Hepatocyte (in vitro differentiated cells): ENCODE measurements around the gene CHST11. TPM values are rescaled to one million over a fixed set of nuclear protein-coding genes. Genes with fewer than 3 reads are reported as not detected.

Experiments
- DNase-seq: peaks from one replicate; pipeline ENCODE4 v3.0.0-alpha.2; 2016; ENCODE audit warnings: low spot score
- H2AFZ ChIP-seq: fragments of 200-600 bp; sonication (generic); 2 replicates; pipeline ENCODE4 v1.6.0; 2016; ENCODE audit warnings: antibody characterized with exemption, mild to moderate bottlenecking
- H3K27ac ChIP-seq: fragments of 200-600 bp; sonication (generic); 2 replicates; pipeline ENCODE4 v1.5.1; 2016; ENCODE audit warnings: mild to moderate bottlenecking
- H3K27me3 ChIP-seq: fragments of 200-600 bp; sonication (generic); 2 replicates; pipeline ENCODE4 v1.6.1; 2016
- H3K36me3 ChIP-seq: fragments of 200-600 bp; sonication (generic); replicated peaks from 2 replicates; pipeline ENCODE4 v1.5.1; 2016; ENCODE audit warnings: low read depth; ENCODE audit not compliant: insufficient read depth
- H3K4me1 ChIP-seq: fragments of 200-600 bp; sonication (generic); 2 replicates; pipeline ENCODE4 v1.5.1; 2016; ENCODE audit warnings: mild to moderate bottlenecking, moderate library complexity; ENCODE audit not compliant: insufficient read depth
- H3K4me2 ChIP-seq: fragments of 200-600 bp; sonication (generic); 2 replicates; pipeline ENCODE4 v1.6.0; 2016
- H3K4me3 ChIP-seq: fragments of 200-600 bp; sonication (generic); 2 replicates; pipeline ENCODE4 v1.5.1; 2016; ENCODE audit warnings: mild to moderate bottlenecking
- H3K79me2 ChIP-seq: fragments of 200-600 bp; sonication (generic); 2 replicates; pipeline ENCODE4 v1.6.0; 2017; ENCODE audit warnings: mild to moderate bottlenecking
- H3K9me2 ChIP-seq: fragments of 200-600 bp; sonication (generic); replicated peaks from 2 replicates; pipeline ENCODE4 v1.6.0; 2017; ENCODE audit warnings: mild to moderate bottlenecking; ENCODE audit not compliant: insufficient read depth
- H3K9me3 ChIP-seq: fragments of 200-600 bp; sonication (generic); 2 replicates; pipeline ENCODE4 v1.5.1; 2016; ENCODE audit warnings: low read depth, mild to moderate bottlenecking
- H4K20me1 ChIP-seq: fragments of 200-600 bp; sonication (generic); 2 replicates; pipeline ENCODE4 v1.6.0; 2016; ENCODE audit warnings: mild to moderate bottlenecking; ENCODE audit not compliant: insufficient read depth, poor library complexity, severe bottlenecking
- CTCF ChIP-seq: fragments of 200-600 bp; sonication (generic); IDR thresholded peaks from 2 replicates; pipeline ENCODE4 v1.5.1; 2016; ENCODE audit warnings: antibody characterized with exemption, mild to moderate bottlenecking; ENCODE audit not compliant: poor library complexity
- EZH2 ChIP-seq: fragments of 200-600 bp; sonication (generic); IDR thresholded peaks from 2 replicates; pipeline ENCODE4 v1.6.1; 2016; ENCODE audit warnings: antibody characterized with exemption, mild to moderate bottlenecking, borderline replicate concordance
- EZH2phosphoT487 ChIP-seq: fragments of 200-600 bp; sonication (generic); IDR thresholded peaks from one replicate; pipeline ENCODE4 v1.6.1; 2018; ENCODE audit warnings: antibody characterized with exemption, mild to moderate bottlenecking, low read depth, moderate library complexity; ENCODE audit not compliant: unreplicated experiment, severe bottlenecking
- WGBS: methylation state at CpG from one replicate; pipeline ENCODE4 v1.1.6; 2016; ENCODE audit warnings: low lambda C conversion rate; ENCODE audit errors: missing lambda C conversion rate; 5-methylcytosine and 5-hydroxymethylcytosine counted together
- polyA plus RNA-seq: library from polyadenylated mRNA; unstranded; fragments of >200 nt; fragmentation: Nextera tagmentation; extraction: Ambion mirVana; gene quantifications from 2 replicates; pipeline ENCODE4 v1.2.1, GENCODE V29; 2016
- total RNA-seq: library from RNA; depleted of rRNA; stranded (reverse); fragments of >200 nt; gene quantifications from 2 replicates; pipeline ENCODE4 v1.2.3, GENCODE V29; 2014

Gene CHST11
- total and polyA plus RNA-seq, 2 experiments from 2014 or later, result 5.2 to 8.9 TPM

- H3K9me2 ChIP-seq, result no peaks in the 10 kb centered on the region
- no peak for DNase-seq
- H4K20me1 ChIP-seq, result no peaks in the 10 kb centered on the region
- H2AFZ ChIP-seq, result no peak overlapping the region
- H3K4me1 ChIP-seq, result no peaks in the 10 kb centered on the region
- no peaks in the 10 kb centered on the region for H3K27me3 ChIP-seq
- no peak overlapping the region for H3K4me2 ChIP-seq
- no peaks in the 10 kb centered on the region for H3K36me3 ChIP-seq
- H3K4me3 ChIP-seq, result no peak overlapping the region
- H3K9me3 ChIP-seq, result no peaks in the 10 kb centered on the region
- 47% methylated on average over 1 of the region's 1 CpG for WGBS
- TF ChIP-seq CTCF, result no peak
- TF ChIP-seq EZH2phosphoT487, result no peak
- TF ChIP-seq EZH2, result no peak
- H3K79me2 ChIP-seq, result no peaks in the 10 kb centered on the region
- no peak overlapping the region for H3K27ac ChIP-seq
These were observed 327.8 kb downstream of the CHST11 start for GRCh38 chr12:104784592-104784991.

- H3K4me2 ChIP-seq, result no peak overlapping the region
- no peak for DNase-seq
- H4K20me1 ChIP-seq, result no peaks in the 10 kb centered on the region
- H2AFZ ChIP-seq, result no peak overlapping the region
- H3K27ac ChIP-seq, result no peak overlapping the region
- H3K79me2 ChIP-seq, result no peaks in the 10 kb centered on the region
- H3K4me3 ChIP-seq, result no peak overlapping the region
- WGBS, result 84% methylated on average over 5 of the region's 5 CpGs
- H3K9me3 ChIP-seq, result no peaks in the 10 kb centered on the region
- H3K27me3 ChIP-seq, result no peaks in the 10 kb centered on the region
- H3K4me1 ChIP-seq, result no peaks in the 10 kb centered on the region
- H3K9me2 ChIP-seq, result no peaks in the 10 kb centered on the region
- TF ChIP-seq EZH2 (no peak), CTCF (no peak), EZH2phosphoT487 (no peak)
- no peaks in the 10 kb centered on the region for H3K36me3 ChIP-seq
These were observed 329.1 kb downstream of the CHST11 start for GRCh38 chr12:104785886-104786285.

DNA sequence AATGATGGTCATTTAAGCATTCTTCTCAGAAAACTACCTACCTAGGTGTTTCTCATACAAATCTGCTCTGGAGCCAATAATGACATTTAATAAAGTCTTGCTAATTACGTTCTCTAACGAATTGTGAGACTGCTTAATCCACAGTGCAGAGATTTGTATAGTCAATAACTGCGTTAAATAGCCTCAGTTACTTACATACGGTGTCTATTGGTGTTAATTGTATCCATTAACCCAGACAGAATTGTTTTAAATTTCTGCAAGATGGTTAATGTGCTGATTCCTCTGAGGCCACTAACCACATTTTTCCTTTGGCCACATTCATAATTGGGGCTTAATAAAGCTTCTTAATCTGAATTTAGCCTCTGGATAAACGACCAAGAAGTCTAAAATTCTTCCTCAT, 329.6 kb downstream of the CHST11 start:
- H3K79me2 ChIP-seq, result no peaks in the 10 kb centered on the region
- no peaks in the 10 kb centered on the region for H3K9me2 ChIP-seq
- TF ChIP-seq EZH2phosphoT487, result no peak
- TF ChIP-seq EZH2, result no peak
- TF ChIP-seq CTCF, result no peak
- H3K4me1 ChIP-seq, result no peaks in the 10 kb centered on the region
- no peaks in the 10 kb centered on the region for H3K36me3 ChIP-seq
- no peak overlapping the region for H3K27ac ChIP-seq
- H2AFZ ChIP-seq, result no peak overlapping the region
- no peak for DNase-seq
- no peaks in the 10 kb centered on the region for H3K27me3 ChIP-seq
- H3K9me3 ChIP-seq, result no peaks in the 10 kb centered on the region
- H3K4me2 ChIP-seq, result no peak overlapping the region
- no peak overlapping the region for H3K4me3 ChIP-seq
- WGBS, result 87% methylated on average over 5 of the region's 5 CpGs
- no peaks in the 10 kb centered on the region for H4K20me1 ChIP-seq

GRCh38 chr12:104788840-104789271, 332.1 kb downstream of the CHST11 start:
- no peaks in the 10 kb centered on the region for H3K27me3 ChIP-seq
- no peaks in the 10 kb centered on the region for H4K20me1 ChIP-seq
- DNase-seq, result no peak
- no peak overlapping the region for H2AFZ ChIP-seq
- no peak for TF ChIP-seq EZH2phosphoT487
- no peaks in the 10 kb centered on the region for H3K4me1 ChIP-seq
- H3K4me2 ChIP-seq, result no peak overlapping the region
- no peaks in the 10 kb centered on the region for H3K36me3 ChIP-seq
- no peaks in the 10 kb centered on the region for H3K9me2 ChIP-seq
- H3K27ac ChIP-seq, result no peak overlapping the region
- no peaks in the 10 kb centered on the region for H3K79me2 ChIP-seq
- no peaks in the 10 kb centered on the region for H3K9me3 ChIP-seq
- H3K4me3 ChIP-seq, result no peak overlapping the region
